ENCODE results near the gene ZHX3. TPM values are rescaled to one million over a fixed set of nuclear protein-coding genes. Genes with fewer than 3 reads are reported as not detected.

The ZHX3 gene
- total and polyA plus RNA-seq, 2 of the 13 experiments (the other 11 are each of a cell fraction or from before 2014, with no cell fraction given), result 8.4 to 11.7 TPM

- TF ChIP-seq PAX8 (CRISPR knock-in tag; IDR thresholded peaks at IDR 0.05; ENCODE audit: borderline replicate concordance) (no peak), ZKSCAN5 (CRISPR knock-in tag; IDR thresholded peaks at IDR 0.05) (0 out of 2 replicates have a peak, but pooled peaks have one; percentile 58), TBX3 (IDR thresholded peaks at IDR 0.05; ENCODE audit: borderline replicate concordance) (no peak), BRCA1 (CRISPR knock-in tag; IDR thresholded peaks at IDR 0.05) (peak; percentile 94; the same call in 1 of the 2 replicates), ZBTB21 (CRISPR knock-in tag; IDR thresholded peaks at IDR 0.05) (0 out of 2 replicates have a peak, but pooled peaks have one; percentile 34), ZBTB42 (CRISPR knock-in tag; IDR thresholded peaks at IDR 0.05) (peak; percentile 93; the same call in 1 of the 2 replicates), ZNF788 (CRISPR knock-in tag; IDR thresholded peaks at IDR 0.05; ENCODE audit: borderline replicate concordance) (peak; percentile 89), ZNF850 (CRISPR knock-in tag; conservative IDR thresholded peaks at IDR 0.05) (peak; percentile 79; the same call in 1 of the 2 replicates), ZNF207 (IDR thresholded peaks at IDR 0.05; ENCODE audit: borderline replicate concordance) (no peak), ZNF816 (CRISPR knock-in tag; IDR thresholded peaks at IDR 0.05; ENCODE audit: borderline replicate concordance) (peak; percentile 88; the same call in 1 of the 2 replicates), ZNF430 (CRISPR knock-in tag; IDR thresholded peaks at IDR 0.05) (peak; percentile 88), ZBTB39 (CRISPR knock-in tag; IDR thresholded peaks at IDR 0.05) (no peak), CTCF (CRISPR knock-in tag; IDR thresholded peaks at IDR 0.05) (no peak; the same call in 1 of the 2 replicates), MLX (CRISPR knock-in tag; IDR thresholded peaks at IDR 0.05) (no peak), KAT2B (IDR thresholded peaks at IDR 0.05; ENCODE audit: borderline replicate concordance, low read depth, low read length) (no peak), NCOA2 (CRISPR knock-in tag; IDR thresholded peaks at IDR 0.05) (peak; percentile 27; the same call in 1 of the 2 replicates), PHF20 (CRISPR knock-in tag; IDR thresholded peaks at IDR 0.05) (peak; percentile 66; the same call in 1 of the 2 replicates), ZNF549 (CRISPR knock-in tag; IDR thresholded peaks at IDR 0.05) (no peak; the same call in 1 of the 2 replicates), CSRNP1 (CRISPR knock-in tag; IDR thresholded peaks at IDR 0.05) (peak; percentile 87), ZNF274 (CRISPR knock-in tag; IDR thresholded peaks at IDR 0.05) (peak; percentile 72), PATZ1 (CRISPR knock-in tag; IDR thresholded peaks at IDR 0.05) (peak; percentile 92)
Measured at GRCh38 chr20:41136680-41137613, 180.6 kb downstream of the ZHX3 start, which contains the start of gene PLCG1 (continued).
